Liver (tissue), 3 donors: ENCODE results near the gene RABEP2.

Experiments used
- JUND ChIP-seq, 2 donors: IDR thresholded peaks; 2 replicates each; pipeline ENCODE4 v1.6.1; 2016; ENCODE audit warnings: antibody characterized with exemption in 2 of 2
- SP1 ChIP-seq: IDR thresholded peaks from 2 replicates; pipeline ENCODE4 v1.6.1; 2018; ENCODE audit warnings: antibody characterized with exemption, mild to moderate bottlenecking
- TF ChIP-seq, protein P1 (sequence below): fragments of 150-350 bp; IDR thresholded peaks from 2 replicates; pipeline ENCODE4 v1.5.1; 2017; ENCODE audit warnings: improper control_type of control experiment, low read depth, low read length; ENCODE audit not compliant: missing input control
- TF ChIP-seq, protein P2 (sequence below): IDR thresholded peaks from 2 replicates; pipeline ENCODE4 v1.6.1; 2016; ENCODE audit warnings: antibody characterized with exemption
- donor health status: healthy.
- donor health status: healthy.

DNA sequence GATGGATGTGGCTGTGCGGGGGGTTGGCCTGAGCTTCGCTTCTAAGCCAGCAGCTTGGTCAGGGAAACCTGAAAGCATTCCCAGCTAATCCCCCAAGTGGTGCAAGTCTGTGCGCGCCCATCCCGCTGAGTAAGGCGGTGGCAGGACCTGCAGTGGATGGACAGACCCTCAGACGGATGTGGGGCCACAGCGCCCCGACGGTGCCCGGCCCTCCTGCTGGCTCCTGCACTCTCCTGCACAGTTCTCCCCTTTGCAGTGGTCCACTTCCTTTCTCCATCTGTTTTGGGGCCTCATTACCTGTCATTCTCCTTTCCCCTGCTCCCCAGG, 44.5 kb downstream of the RABEP2 start:
- TF ChIP-seq, protein P1, sequence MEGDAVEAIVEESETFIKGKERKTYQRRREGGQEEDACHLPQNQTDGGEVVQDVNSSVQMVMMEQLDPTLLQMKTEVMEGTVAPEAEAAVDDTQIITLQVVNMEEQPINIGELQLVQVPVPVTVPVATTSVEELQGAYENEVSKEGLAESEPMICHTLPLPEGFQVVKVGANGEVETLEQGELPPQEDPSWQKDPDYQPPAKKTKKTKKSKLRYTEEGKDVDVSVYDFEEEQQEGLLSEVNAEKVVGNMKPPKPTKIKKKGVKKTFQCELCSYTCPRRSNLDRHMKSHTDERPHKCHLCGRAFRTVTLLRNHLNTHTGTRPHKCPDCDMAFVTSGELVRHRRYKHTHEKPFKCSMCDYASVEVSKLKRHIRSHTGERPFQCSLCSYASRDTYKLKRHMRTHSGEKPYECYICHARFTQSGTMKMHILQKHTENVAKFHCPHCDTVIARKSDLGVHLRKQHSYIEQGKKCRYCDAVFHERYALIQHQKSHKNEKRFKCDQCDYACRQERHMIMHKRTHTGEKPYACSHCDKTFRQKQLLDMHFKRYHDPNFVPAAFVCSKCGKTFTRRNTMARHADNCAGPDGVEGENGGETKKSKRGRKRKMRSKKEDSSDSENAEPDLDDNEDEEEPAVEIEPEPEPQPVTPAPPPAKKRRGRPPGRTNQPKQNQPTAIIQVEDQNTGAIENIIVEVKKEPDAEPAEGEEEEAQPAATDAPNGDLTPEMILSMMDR: no peak
- TF ChIP-seq SP1 (no peak), JUND (IDR thresholded peaks at IDR 0.05) (no peak)
- TF ChIP-seq, protein P2, sequence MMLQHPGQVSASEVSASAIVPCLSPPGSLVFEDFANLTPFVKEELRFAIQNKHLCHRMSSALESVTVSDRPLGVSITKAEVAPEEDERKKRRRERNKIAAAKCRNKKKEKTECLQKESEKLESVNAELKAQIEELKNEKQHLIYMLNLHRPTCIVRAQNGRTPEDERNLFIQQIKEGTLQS: no peak
